ENCODE measurements around the gene ZC3H12D. TPM values are rescaled to one million over a fixed set of nuclear protein-coding genes. Genes with fewer than 3 reads are reported as not detected.
"Not testable (repeated sequence)": the region's sequence is repeated elsewhere in the genome, so short reads cannot be mapped to it uniquely, and the experiment has no call there.

Gene ZC3H12D
- total and polyA plus RNA-seq, 2 donors (not counting 3 experiments of a cell fraction or from before 2014, with no cell fraction given), result 0.06 TPM; not detected in 1

DNA sequence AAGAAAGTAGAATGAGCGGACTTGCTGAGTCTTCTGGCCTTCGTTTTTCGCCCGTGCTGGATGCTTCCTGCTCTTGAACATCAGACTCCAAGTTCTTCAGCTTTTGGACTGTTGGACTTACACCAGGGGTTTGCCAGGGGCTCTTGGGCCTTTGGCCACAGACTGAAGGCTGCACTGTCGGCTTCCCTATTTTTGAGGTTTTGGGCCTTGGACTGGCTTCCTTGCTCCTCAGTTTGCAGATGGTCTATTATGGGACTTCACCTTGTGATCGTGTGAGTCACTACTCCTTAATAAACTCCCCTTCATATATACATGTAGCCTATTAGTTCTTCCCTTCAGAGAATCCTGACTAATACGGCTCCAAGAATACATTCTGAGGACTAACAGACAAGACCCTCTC lies 22.1 kb downstream of the ZC3H12D start:
- H3K4me1 ChIP-seq (ENCODE audit: control insufficient read depth, extremely low read depth, insufficient read depth, low read length); H3K9me1 ChIP-seq (replicated peaks; ENCODE audit: control insufficient read depth, extremely low read depth, insufficient read depth, low read length); H3K79me2 ChIP-seq (ENCODE audit: control insufficient read depth, insufficient read depth, low read length); dilution Hi-C loops (cut with MboI; ENCODE audit: extremely low pct_ligation_motif_present, low sequenced_read_pairs); POLR2A ChIA-PET; BruUV-seq (replicated peaks); H3K9me3 ChIP-seq (replicated peaks; ENCODE audit: control insufficient read depth, insufficient read depth, low read length); H3K36me3 ChIP-seq (ENCODE audit: control insufficient read depth in 2 of 2, extremely low read depth in 1 of 2, insufficient read depth in 2 of 2, low read length in 2 of 2); H3K4me3 ChIP-seq (replicated peaks in 1 of 3; ENCODE audit: insufficient read depth in 1 of 3, low read depth in 1 of 3, low read length in 3 of 3); FAIRE-seq; intact Hi-C loops (cut with micrococcal nuclease); H2AFZ ChIP-seq (ENCODE audit: low read depth, low read length); H3K27ac ChIP-seq (ENCODE audit: insufficient read depth, low read depth, low read length); H3K9ac ChIP-seq (replicated peaks; ENCODE audit: extremely low read depth, insufficient read depth, low read length); H4K20me1 ChIP-seq (replicated peaks; ENCODE audit: control insufficient read depth, extremely low read depth, insufficient read depth, low read length); DNase-seq (ENCODE audit: low read depth, low spot score); H3K4me2 ChIP-seq (ENCODE audit: insufficient read depth, low read length): not testable (repeated sequence)
- CTCF ChIA-PET, result interaction anchor here (1.3 to 1.6 kb wide), 2 partner anchors 10 to 11 kb away, joined by 3 to 4 read pairs; no protein-coding TSS in a partner anchor
- H3K27me3 ChIP-seq (ENCODE audit: control insufficient read depth in 2 of 2, insufficient read depth in 2 of 2, low read length in 2 of 2), result peaks cover 3 to 11% of the 10 kb centered on the region in 2 experiments

DNA sequence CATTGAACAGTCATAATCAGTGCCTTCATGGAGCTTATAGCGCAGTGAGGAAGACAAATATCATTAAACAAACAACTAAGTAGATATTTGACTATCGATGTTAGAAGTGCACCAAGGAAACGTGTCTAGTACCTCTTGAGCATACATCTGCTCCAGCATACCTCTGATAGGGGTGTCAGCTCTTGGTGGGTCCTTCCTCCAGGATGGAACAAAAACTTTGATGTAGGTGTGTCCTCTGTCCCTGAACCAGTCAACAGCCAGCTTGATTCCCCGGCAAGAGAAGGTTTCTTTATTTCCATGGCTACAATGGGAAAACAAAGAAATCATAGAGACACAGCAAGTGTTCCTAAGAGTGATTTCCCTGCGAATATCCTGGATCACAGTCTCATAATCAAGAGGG lies 23.1 kb downstream of the ZC3H12D start:
- Histone ChIP-seq H3K9me1 (replicated peaks; ENCODE audit: control insufficient read depth, extremely low read depth, insufficient read depth, low read length) (no peaks in the 10 kb centered on the region), H3K9ac (replicated peaks; ENCODE audit: extremely low read depth, insufficient read depth, low read length) (no peak overlapping the region), H2AFZ (ENCODE audit: low read depth, low read length) (no peak overlapping the region), H3K4me3 (replicated peaks in 1 of 3; ENCODE audit: insufficient read depth in 1 of 3, low read depth in 1 of 3, low read length in 3 of 3) (no peak overlapping the region), H3K9me3 (replicated peaks; ENCODE audit: control insufficient read depth, insufficient read depth, low read length) (no peaks in the 10 kb centered on the region), H3K4me2 (ENCODE audit: insufficient read depth, low read length) (no peak overlapping the region), H3K27ac (ENCODE audit: insufficient read depth, low read depth, low read length) (no peak overlapping the region), H3K27me3 (ENCODE audit: control insufficient read depth in 2 of 2, insufficient read depth in 2 of 2, low read length in 2 of 2) (peaks cover 3 to 8% of the 10 kb centered on the region in 2 experiments), H3K4me1 (ENCODE audit: control insufficient read depth, extremely low read depth, insufficient read depth, low read length) (no peaks in the 10 kb centered on the region), H3K36me3 (ENCODE audit: control insufficient read depth in 2 of 2, extremely low read depth in 1 of 2, insufficient read depth in 2 of 2, low read length in 2 of 2) (no peaks in the 10 kb centered on the region), H4K20me1 (replicated peaks; ENCODE audit: control insufficient read depth, extremely low read depth, insufficient read depth, low read length) (no peaks in the 10 kb centered on the region), H3K79me2 (ENCODE audit: control insufficient read depth, insufficient read depth, low read length) (no peaks in the 10 kb centered on the region)
- intact Hi-C loops (cut with micrococcal nuclease) (no loop called here), dilution Hi-C loops (cut with MboI; ENCODE audit: extremely low pct_ligation_motif_present, low sequenced_read_pairs) (no loop called here)
- TF ChIP-seq, protein P1, sequence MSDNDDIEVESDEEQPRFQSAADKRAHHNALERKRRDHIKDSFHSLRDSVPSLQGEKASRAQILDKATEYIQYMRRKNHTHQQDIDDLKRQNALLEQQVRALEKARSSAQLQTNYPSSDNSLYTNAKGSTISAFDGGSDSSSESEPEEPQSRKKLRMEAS (IDR thresholded peaks at IDR 0.05; ENCODE audit: insufficient read depth, insufficient read length), result no peak
- TF ChIP-seq EZH2 (IDR thresholded peaks at IDR 0.05; ENCODE audit: borderline replicate concordance, low read depth, low read length, severe bottlenecking) (no peak), FOS (IDR thresholded peaks at IDR 0.05; ENCODE audit: borderline replicate concordance, insufficient read depth, low read length) (no peak), POLR2AphosphoS5 (IDR thresholded peaks at IDR 0.05; ENCODE audit: insufficient read depth, low read depth, low read length) (no peak), CTCF (IDR thresholded peaks at IDR 0.05; ENCODE audit: extremely low read depth in 1 of 2, insufficient read depth in 1 of 2, low read depth in 1 of 2, low read length in 2 of 2) (no peak), GATA2 (IDR thresholded peaks at IDR 0.05; ENCODE audit: insufficient read depth, insufficient read length, low read depth, low read length) (no peak), JUN (IDR thresholded peaks at IDR 0.05; ENCODE audit: borderline replicate concordance, insufficient read depth, insufficient read length, low read depth) (no peak), POLR2A (IDR thresholded peaks at IDR 0.05; ENCODE audit: low read depth, low read length) (no peak), MYC (IDR thresholded peaks at IDR 0.05; ENCODE audit: low read depth, low read length) (no peak)
- DNase-seq (ENCODE audit: low read depth, low spot score) (no peak), FAIRE-seq (no peak)
- POLR2A ChIA-PET, result no interaction called here
- CTCF ChIA-PET, result interaction anchor here (1.2 to 1.3 kb wide), 3 partner anchors 9 to 29 kb away, joined by 3 read pairs; no protein-coding TSS in a partner anchor
- BruUV-seq (replicated peaks), result no TSS peak

- intact Hi-C loops (cut with micrococcal nuclease), result not testable (repeated sequence)
- CTCF ChIA-PET, result interaction anchor here (1.2 kb wide), 1 partner anchor 13 kb away, joined by 3 read pairs; no protein-coding TSS in a partner anchor
Observed at GRCh38 chr6:149460249-149460648, 24.6 kb downstream of the ZC3H12D start.

More at GRCh38 chr6:149460249-149460648, 24.6 kb downstream of the ZC3H12D start:
- H3K27ac ChIP-seq (ENCODE audit: insufficient read depth, low read depth, low read length); DNase-seq (ENCODE audit: low read depth, low spot score); BruUV-seq (replicated peaks); H3K36me3 ChIP-seq (ENCODE audit: control insufficient read depth in 2 of 2, extremely low read depth in 1 of 2, insufficient read depth in 2 of 2, low read length in 2 of 2); H3K4me2 ChIP-seq (ENCODE audit: insufficient read depth, low read length); H3K79me2 ChIP-seq (ENCODE audit: control insufficient read depth, insufficient read depth, low read length); POLR2A ChIA-PET; H3K9me1 ChIP-seq (replicated peaks; ENCODE audit: control insufficient read depth, extremely low read depth, insufficient read depth, low read length); dilution Hi-C loops (cut with MboI; ENCODE audit: extremely low pct_ligation_motif_present, low sequenced_read_pairs); H4K20me1 ChIP-seq (replicated peaks; ENCODE audit: control insufficient read depth, extremely low read depth, insufficient read depth, low read length); FAIRE-seq; H2AFZ ChIP-seq (ENCODE audit: low read depth, low read length); H3K9me3 ChIP-seq (replicated peaks; ENCODE audit: control insufficient read depth, insufficient read depth, low read length); H3K9ac ChIP-seq (replicated peaks; ENCODE audit: extremely low read depth, insufficient read depth, low read length); H3K27me3 ChIP-seq (ENCODE audit: control insufficient read depth in 2 of 2, insufficient read depth in 2 of 2, low read length in 2 of 2); H3K4me1 ChIP-seq (ENCODE audit: control insufficient read depth, extremely low read depth, insufficient read depth, low read length); H3K4me3 ChIP-seq (replicated peaks in 1 of 3; ENCODE audit: insufficient read depth in 1 of 3, low read depth in 1 of 3, low read length in 3 of 3): not testable (repeated sequence)

All from endothelial cell of umbilical vein (primary cell).